ENCODE measurements around the gene NLRC4.
A peak's percentile ranks its signal among the peaks of the same experiment; 100 is the strongest.
"Not testable (repeated sequence)": the region's sequence is repeated elsewhere in the genome, so short reads cannot be mapped to it uniquely, and the experiment has no call there.

Gene NLRC4, protein sequence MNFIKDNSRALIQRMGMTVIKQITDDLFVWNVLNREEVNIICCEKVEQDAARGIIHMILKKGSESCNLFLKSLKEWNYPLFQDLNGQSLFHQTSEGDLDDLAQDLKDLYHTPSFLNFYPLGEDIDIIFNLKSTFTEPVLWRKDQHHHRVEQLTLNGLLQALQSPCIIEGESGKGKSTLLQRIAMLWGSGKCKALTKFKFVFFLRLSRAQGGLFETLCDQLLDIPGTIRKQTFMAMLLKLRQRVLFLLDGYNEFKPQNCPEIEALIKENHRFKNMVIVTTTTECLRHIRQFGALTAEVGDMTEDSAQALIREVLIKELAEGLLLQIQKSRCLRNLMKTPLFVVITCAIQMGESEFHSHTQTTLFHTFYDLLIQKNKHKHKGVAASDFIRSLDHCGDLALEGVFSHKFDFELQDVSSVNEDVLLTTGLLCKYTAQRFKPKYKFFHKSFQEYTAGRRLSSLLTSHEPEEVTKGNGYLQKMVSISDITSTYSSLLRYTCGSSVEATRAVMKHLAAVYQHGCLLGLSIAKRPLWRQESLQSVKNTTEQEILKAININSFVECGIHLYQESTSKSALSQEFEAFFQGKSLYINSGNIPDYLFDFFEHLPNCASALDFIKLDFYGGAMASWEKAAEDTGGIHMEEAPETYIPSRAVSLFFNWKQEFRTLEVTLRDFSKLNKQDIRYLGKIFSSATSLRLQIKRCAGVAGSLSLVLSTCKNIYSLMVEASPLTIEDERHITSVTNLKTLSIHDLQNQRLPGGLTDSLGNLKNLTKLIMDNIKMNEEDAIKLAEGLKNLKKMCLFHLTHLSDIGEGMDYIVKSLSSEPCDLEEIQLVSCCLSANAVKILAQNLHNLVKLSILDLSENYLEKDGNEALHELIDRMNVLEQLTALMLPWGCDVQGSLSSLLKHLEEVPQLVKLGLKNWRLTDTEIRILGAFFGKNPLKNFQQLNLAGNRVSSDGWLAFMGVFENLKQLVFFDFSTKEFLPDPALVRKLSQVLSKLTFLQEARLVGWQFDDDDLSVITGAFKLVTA

DNA sequence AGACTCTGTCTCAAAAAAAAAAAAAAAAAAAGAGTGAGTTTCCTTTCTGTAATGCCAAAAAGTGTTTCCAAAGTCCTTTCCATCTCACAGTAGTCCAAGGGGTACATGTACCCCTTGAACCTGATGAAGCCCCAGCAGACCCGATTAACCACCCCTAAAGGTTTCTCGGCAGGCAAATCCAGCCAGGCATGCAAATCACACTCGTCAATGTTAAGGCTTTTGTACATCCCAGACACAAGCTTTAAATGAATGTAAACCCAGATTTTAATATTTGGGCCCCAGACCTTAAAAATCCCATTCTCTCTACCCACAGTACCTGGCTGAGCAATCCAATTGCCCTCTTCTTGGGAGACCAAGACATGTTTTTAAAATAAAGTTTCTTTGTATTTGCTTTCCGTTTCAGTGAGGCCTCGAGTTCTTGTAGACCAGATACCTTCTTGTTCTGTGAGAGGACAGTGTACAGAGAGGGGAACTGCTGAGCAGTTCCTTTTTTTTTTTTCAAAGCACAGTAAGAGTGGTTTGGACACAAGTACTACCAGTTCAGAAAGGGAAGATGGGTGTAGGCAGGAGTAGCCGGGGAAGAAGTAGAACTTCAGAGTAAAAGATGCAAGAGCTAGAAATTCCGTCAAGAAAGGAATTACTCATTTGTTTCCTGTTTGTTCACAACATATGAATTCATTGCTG lies at the start of gene NLRC4:
NLRC4 (minus strand) TSS at position 465 of the 684 bp plus-strand sequence. CDS start 8,111 bp downstream, outside the sequence.
- DNase-seq: peak in 1 of 51 donors; percentile 5

DNA sequence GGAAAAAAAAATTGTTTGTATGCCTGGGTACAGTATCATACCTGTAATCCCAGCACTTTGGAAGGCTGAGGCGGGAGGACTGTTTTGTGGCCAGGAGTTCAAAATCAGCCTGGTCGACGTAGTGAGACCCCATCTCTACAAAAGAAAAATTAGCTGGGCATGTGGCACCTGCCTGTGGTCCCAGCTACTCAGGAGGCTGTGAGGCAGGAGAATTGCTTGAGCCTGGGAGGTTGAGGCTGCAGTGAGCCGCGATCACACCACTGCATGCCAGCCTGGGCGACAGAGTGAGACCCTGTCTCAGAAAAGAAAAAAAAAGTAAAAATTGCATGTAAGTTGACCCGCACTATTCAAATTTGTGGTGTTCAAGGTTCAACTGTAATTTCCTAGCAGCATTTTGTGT lies 45.9 kb upstream of the NLRC4 start:
- no peak for DNase-seq

DNA sequence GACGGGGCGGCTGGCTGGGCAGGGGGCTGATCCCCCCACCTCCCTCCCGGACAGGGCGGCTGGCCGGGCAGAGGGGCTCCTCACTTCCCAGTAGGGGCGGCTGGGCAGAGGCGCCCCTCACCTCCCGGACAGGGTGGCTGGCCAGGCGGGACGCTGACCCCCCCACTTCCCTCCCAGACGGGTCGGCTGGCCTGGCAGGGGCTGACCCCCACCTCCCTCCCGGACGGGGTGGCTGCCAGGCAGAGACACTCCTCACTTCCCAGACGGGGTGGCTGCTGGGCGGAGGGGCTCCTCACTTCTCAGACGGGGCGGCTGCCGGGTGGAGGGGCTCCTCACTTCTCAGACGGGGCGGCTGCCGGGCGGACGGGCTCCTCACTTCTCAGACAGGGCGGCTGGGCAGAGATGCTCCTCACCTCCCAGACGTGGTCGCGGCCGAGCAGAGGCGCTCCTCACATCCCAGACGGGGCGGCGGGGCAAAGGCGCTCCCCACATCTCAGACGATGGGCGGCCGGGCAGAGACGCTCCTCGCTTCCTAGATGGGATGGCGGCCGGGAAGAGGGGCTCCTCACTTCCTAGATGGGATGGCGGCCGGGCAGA lies 29.4 kb upstream of the NLRC4 start:
- DNase-seq: not testable (repeated sequence)

DNA sequence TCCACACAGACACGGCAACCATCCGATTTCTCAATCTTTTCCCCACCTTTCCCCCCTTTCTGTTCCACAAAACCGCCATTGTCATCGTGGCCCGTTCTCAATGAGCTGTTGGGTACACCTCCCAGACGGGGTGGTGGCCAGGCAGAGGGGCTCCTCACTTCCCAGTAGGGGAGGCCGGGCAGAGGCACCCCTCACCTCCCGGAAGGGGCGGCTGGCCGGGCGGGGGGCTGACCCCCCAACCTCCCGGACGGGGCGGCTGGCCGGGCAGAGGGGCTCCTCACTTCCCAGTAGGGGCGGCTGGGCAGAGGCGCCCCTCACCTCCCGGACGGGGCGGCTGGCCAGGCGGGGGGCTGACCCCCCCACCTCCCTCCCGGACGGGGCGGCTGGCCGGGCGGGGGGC lies 28.8 kb upstream of the NLRC4 start:
- not testable (repeated sequence) for DNase-seq

DNA sequence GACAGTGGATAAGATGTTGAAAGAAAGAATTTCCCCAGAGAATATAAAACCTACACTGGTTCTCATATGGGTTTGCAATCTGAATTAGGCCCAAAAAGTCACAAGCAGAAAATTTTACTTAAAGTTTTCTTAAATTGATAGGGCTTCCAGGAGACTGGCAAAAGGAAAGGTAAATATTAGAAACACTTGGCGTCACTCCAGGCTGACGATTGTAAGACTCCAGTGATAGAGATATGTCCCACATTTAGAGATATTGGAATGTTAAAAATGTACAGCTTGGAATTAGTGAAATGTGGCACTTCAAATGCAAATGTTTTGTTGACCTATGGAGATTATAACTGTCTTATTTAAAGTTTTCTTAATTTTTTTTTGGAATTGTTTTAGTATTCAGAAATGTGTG lies 27.1 kb upstream of the NLRC4 start:
- DNase-seq: no peak

DNA sequence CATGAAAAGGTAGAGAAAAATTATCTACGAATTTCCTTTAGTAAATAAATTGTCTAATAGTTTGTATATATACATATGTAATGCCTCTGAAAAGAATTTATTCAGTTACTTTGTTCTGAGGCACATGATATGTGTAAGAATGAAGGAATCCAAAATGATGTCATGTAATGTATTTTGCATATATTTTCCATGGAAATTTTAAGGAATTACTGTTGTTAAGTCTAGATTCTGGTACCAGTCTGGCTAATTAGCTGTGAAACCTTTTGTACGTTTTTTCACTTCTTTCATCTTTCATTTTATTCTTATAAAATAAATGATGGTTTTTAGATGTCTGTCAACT lies 25.3 kb upstream of the NLRC4 start:
- no peak for DNase-seq

DNA sequence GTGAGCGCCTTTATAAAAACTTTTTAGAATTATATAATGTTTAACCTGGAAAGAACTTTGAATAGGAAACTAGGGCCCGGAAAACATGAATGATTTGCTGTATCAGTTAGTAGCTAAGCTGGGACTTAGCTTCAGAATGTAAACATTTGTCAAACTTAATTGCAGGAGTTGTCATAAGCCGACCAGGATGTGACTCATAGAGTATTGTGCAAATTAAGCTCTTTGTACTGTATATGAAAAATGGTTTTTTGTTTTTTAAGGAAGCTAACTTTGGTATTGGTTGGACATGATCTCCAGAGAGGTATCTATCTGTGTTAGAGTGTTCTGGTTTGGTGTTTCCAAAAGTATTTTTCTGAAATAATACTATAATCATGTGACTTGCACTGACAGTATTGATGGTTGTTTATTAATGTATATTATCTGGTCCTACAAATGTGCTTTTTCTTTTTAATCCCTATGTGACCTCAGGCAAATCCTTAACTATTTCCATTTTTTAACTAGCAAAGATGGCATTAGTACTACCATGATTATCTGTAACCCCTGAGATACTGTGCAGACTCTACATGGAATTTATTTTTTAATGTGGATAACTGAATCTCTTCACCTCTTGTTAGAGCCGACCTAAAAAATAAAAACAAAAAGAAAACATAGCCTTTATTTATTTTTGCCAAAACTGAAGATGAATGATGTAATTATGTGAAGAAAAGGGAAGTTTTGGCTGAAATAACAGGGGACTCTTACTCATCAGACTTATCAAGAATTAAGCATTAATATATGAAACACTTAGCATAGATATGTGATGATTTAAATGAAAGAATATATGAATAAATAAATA lies 24.7 kb upstream of the NLRC4 start:
- DNase-seq: no peak

DNA sequence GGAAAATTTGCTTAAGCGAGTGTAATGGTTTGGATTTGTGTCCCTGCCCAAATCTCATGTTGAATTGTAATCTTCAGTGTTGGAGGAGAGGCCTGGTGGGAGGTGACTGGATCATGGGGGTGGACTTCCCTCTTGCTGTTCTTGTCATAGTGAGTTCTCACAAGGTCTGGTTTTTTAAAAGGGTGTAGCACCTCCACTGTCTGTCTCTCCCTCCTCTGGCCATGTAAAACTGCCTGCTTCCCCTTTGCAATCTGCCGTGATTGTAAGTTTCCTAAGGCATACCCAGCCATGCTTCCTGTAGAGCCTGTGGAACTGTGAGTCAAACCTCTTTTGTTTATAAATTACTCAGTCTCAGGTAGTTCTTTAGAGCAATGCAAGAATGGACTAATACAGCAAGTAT lies 19.6 kb upstream of the NLRC4 start:
- DNase-seq: no peak

DNA sequence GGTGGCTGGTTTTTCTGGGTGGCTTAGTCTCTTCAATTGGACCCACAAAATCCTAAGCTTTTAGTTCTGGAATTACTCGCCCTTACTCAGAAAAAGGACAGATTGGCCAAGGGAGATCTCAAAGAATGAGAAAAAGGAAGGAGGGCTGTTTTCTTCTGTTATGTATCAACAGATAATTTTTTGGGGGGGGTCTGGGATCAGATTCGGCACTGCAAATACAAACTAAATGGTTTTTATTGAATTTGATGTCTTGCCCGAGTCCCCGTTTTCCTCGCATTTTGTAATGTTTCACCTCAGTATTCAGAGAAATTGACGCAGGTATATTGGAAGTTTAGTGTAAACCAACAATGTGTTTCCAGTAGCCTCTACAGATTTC lies 13.8 kb upstream of the NLRC4 start:
- DNase-seq: no peak

DNA sequence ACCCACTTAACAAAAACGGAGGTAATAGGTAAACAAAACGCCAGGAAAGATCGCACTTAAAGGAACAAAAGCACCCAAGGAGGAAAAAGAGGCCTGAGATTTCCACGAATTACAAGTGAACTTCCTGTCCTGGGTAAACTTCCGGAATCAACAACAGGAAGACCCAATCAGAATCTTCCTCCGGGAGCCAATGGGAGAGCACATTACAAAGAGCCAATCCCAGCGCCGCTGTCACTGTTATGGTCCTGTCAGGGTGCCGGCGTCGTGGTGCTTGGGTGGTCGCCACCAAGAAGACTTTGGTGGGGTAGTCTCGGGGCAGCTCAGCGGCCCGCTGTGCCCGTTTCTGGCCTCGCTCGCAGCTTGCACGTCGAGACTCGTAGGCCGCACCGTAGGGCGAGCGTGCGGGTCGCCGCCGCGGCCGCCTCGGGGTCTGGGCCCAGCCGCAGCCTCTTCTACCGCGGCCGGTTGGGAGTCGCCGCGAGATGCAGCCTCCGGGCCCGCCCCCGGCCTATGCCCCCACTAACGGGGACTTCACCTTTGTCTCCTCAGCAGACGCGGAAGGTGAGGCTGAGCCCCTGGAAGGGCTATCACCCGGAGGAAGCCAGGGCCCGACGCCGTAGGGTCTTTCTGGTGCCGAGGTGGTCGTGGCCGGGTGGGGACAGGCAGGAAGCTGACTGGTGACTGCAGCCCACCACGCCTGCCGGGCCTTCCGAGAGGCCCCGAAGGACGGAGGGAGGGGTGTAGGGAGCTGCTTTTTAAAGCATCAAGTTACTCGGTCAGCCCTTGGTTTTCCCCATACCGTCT lies 13.2 kb upstream of the NLRC4 start, which contains the start of gene YIPF4:
YIPF4 (plus strand) TSS at position 231 of the 804 bp plus-strand sequence; CDS start at position 483, 252 bp downstream.
- peak; percentile 37 to 95 (median 77) for DNase-seq

DNA sequence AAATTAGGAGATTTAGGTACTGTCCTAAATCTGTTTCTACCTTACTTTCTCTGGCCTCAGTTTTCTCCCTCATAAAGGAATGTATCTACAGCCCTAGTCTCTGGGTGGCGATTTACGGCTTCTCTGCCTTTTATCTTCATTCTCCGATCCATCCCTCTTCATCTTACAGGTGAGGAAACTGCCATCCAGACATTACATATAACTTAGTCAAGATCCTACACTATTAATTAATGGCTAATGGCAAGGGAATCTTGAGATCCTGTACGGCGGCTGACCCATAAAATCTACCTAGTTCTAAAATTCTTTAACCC lies 12.6 kb upstream of the NLRC4 start:
- DNase-seq: no peak

DNA sequence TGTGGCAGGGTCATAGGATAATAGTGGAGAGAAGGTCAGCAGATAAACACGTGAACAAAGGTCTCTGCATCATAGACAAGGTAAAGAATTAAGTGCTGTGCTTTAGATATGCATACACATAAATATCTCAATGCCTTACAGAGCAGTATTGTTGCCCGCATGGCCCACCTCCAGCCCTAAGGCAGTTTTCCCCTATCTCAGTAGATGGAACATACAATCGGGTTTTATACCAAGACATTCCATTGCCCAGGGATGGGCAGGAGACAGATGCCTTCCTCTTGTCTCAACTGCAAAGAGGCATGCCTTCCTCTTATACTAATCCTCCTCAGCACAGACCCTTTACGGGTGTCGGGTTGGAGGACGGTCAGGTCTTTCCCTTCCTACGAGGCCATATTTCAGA lies 11.1 kb upstream of the NLRC4 start:
- DNase-seq: not testable (repeated sequence)

DNA sequence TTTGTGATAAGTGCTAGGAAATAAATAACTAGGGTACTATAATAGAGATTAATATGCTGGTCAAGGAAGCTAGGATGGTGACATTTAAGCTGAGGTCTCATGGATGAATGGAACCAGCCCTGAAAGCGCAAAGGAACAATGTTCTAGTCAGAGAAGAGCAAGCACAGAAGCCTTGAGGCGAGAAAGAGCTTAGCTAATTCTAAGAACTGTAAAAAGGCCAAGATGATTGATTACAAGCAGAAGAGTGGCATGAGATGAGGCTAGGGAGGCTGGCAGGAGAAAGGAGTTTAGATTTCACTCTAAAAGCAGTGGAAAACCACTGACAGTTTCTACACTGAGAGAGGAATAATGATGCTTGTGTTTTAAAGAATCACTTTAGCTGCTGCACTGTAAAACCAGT lies 9.6 kb upstream of the NLRC4 start:
- DNase-seq: no peak

DNA sequence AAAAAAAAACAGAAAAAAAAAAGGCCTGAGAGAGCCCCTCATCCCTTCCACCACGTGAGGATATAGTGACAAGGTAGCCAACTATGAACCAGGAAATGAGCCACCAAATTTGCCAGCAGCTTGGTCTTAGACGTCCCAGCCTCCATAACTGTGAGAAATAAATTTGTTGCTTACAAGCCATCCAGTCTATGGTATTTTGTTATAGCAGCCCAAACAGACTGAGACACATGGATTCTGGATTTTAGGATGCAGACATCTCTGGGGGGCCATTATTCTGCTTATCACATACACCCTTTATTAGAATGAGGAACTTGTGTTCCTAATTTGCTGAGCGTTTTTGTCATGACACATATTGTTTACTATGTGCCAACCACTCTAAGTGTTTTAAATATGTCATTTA lies 7.6 kb upstream of the NLRC4 start:
- no peak for DNase-seq

DNA sequence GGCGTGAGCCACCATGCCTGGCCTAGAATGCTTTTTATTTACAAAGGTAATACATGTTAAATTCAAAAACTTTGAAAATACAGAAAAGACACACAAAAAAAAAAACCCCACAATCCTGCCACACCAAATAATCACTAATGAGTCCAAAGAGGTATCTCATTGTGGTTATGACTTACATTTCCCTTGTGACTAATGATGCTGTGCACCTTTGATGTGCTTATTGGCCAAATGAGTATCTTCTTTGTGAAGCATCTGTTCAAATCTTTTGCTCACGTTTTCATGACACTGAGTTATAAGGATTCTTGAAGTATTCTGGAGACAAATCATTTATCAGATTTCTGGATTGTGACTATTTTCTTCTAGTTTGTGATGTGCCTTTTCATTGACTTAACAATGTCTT lies 6.4 kb upstream of the NLRC4 start:
- DNase-seq: no peak

DNA sequence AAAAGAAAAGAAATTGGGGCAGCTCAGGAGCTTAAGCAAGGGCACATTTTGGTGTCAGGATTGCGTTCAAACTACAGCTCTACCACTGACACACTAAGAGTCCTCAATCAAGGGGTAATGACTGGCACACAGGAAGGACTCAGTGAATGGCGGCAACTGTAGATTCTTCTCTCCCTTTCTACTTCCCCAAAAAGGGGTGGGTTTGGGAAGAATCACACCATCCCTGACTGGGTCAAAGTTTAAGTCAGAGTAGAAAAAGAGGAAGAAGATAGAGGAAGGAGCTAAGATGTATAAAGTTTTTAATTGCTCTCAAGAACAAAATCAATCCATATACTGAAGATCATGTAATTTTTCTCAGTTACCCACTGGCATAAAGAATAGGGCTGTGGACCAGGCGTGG lies 2.6 kb downstream of the NLRC4 start:
- peak in 1 of 51 donors; percentile 1 for DNase-seq

DNA sequence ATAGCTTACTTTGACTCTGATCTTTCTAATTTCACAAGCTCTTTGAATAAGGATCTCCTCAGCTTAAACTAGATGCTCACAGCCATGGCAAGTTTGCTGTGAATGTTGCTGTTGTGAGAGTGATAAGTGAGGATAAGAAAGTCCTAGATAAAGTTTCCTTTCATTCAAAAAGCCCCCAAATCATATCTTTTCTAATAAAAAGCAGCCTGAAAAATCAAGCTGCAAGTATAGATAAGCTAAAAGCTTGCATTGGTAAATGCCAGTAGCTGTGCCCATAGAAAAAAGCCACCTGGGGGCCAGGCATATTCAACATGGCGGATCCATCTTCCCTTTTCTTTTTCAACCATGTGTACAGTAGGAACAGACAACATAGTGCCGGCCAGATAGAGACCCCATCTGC lies 4.3 kb downstream of the NLRC4 start:
- no peak for DNase-seq

DNA sequence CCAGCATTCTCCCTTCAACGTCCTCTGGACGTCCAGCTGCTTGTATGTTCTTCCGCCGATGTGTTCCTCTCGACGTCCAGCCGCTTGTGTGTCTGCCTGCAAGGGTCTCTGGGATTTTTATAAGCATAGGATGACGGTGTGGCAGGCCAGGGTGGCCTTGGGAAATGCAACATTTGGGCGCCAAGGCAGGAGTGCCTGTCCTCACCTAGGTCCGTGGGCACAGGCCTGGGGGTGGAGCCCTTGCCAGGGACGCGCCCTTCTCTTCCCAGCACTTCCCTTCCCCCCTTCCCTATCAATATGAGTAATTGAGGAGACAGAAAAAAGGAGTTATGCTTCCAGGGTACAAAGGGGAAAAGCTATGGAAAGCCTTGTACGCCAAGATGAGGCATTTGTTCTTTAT lies 6.4 kb downstream of the NLRC4 start:
- DNase-seq: no peak

DNA sequence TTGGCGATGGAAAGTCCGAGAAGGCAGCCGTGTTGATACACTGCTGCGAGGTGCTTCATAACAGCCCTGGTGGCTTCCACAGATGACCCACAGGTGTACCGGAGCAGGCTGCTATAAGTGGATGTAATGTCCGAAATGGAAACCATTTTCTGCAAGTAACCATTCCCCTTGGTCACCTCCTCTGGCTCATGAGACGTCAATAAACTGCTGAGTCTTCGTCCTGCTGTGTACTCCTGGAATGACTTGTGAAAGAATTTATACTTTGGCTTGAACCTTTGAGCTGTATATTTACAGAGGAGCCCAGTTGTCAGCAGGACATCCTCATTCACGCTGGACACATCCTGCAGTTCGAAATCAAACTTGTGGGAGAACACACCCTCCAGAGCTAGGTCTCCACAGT lies 14.4 kb downstream of the NLRC4 start:
- no peak for DNase-seq

DNA sequence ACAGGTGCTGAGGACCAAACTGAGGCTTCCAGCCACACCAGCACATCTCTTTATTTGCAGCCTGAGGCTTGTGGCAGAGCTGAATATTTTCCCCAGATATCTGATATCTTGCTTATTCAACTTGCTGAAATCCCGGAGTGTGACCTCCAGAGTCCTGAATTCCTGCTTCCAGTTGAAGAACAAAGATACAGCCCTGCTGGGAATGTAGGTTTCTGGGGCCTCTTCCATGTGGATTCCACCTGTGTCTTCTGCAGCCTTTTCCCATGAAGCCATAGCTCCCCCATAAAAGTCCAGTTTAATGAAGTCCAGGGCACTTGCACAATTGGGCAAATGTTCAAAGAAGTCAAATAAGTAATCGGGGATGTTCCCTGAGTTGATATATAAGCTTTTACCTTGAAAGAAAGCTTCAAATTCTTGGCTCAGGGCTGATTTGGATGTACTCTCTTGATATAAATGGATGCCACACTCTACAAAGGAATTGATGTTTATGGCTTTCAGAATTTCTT lies 14.9 kb downstream of the NLRC4 start:
- DNase-seq: no peak

All from hypothalamus (tissue), 51 donors.